K562 (cell line): Measurements from ENCODE around the gene MRI1. TPM values are rescaled to one million over a fixed set of nuclear protein-coding genes. Genes with fewer than 3 reads are reported as not detected.

ENCODE experiments used
- ATAC-seq: fragments of 200-7000 bp; cut with Tn5 transposase; 3 replicates; pipeline ENCODE4 v1.9.1; 2020; ENCODE audit warnings: moderate library complexity
- BruUV-seq: library from RNA; stranded (reverse); fragments of 400-500 nt; replicated peaks from 2 replicates; lab custom pipeline; 2021; lab: Mats Ljungman, UMichigan
- CTCF ChIA-PET: fragments of 300-600 bp; formaldehyde crosslinking; extraction: SDS; loops from one replicate; lab custom pipeline; 2021; ENCODE audit warnings: low intra/inter-chr PET ratio; lab: Yijun Ruan, JAX
- POLR2A ChIA-PET: fragments of 300-600, 350-650 bp; sonication (Branson Sonifier 250); formaldehyde crosslinking; extraction: SDS; loops from one replicate; lab custom pipeline; 2021; ENCODE audit warnings: antibody characterized with exemption, inconsistent platforms; lab: Yijun Ruan, JAX
- DNase-seq, 4 experiments: peaks; one replicate each; pipeline versions ENCODE4 v3.0.0 to v3.0.0-alpha.2; 2011 to 2018; ENCODE audit warnings: low spot score in 3 of 4, mixed read lengths in 3 of 4; ENCODE audit errors: extremely low read depth in 1 of 4
- FAIRE-seq: peaks from 2 replicates; lab custom pipeline; 2011; peaks lifted over from hg19 to GRCh38; lab: Jason Lieb, UNC
- H2AFZ ChIP-seq: 2 replicates; pipeline ENCODE4 v1.6.0; 2011; ENCODE audit warnings: low read depth, low read length, control low read depth, inconsistent platforms
- H3K27ac ChIP-seq: fragments of 200-600 bp; 3 replicates; pipeline ENCODE4 v1.8.0; 2011; ENCODE audit warnings: low read depth, mild to moderate bottlenecking, control low read depth, inconsistent platforms, low read length, moderate library complexity, mixed read lengths; ENCODE audit errors: extremely low read depth
- H3K27me3 ChIP-seq, 2 experiments: fragments of 300-600 bp in 1 of 2; 2 replicates in 1 of 2; 3 replicates in 1 of 2; pipeline versions ENCODE4 v1.6.0 to v1.8.0; 2011; ENCODE audit warnings: inconsistent platforms in 2 of 2, low read length in 2 of 2, mild to moderate bottlenecking in 1 of 2, mixed read lengths in 1 of 2, moderate library complexity in 1 of 2; ENCODE audit not compliant: control insufficient read depth in 2 of 2, insufficient read depth in 2 of 2
- H3K36me3 ChIP-seq: fragments of 300-600 bp; 3 replicates; pipeline ENCODE4 v1.8.0; 2011; ENCODE audit warnings: mild to moderate bottlenecking, low read length, inconsistent platforms; ENCODE audit not compliant: control insufficient read depth, insufficient read depth
- H3K4me1 ChIP-seq, 2 experiments: fragments of 200-600 bp in 1 of 2; replicated peaks in 1 of 2; 2 replicates in 1 of 2; 3 replicates in 1 of 2; pipeline versions ENCODE4 v1.5.1 to v1.8.0; 2011; ENCODE audit warnings: inconsistent platforms in 2 of 2, low read length in 2 of 2, mild to moderate bottlenecking in 1 of 2, mixed read lengths in 1 of 2, moderate library complexity in 1 of 2; ENCODE audit not compliant: control insufficient read depth in 2 of 2, insufficient read depth in 2 of 2
- H3K4me2 ChIP-seq: 2 replicates; pipeline ENCODE4 v1.6.1; 2011; ENCODE audit warnings: low read length, control low read depth, inconsistent platforms, mixed read lengths; ENCODE audit not compliant: insufficient read depth
- H3K4me3 ChIP-seq: fragments of 200-600 bp; sonication (generic), shearing (Covaris generic); 2 replicates; pipeline ENCODE4 v1.5.1; 2016; ENCODE audit warnings: control low read depth, inconsistent platforms
- H3K79me2 ChIP-seq: fragments of 200-600 bp; 3 replicates; pipeline ENCODE4 v1.8.0; 2011; ENCODE audit warnings: low read length, inconsistent platforms; ENCODE audit not compliant: control insufficient read depth, insufficient read depth
- H3K9ac ChIP-seq, 2 experiments: 2 replicates each; pipeline versions ENCODE4 v1.6.0 to v1.6.1; 2011; ENCODE audit warnings: low read depth in 2 of 2, low read length in 2 of 2, control low read depth in 1 of 2, inconsistent platforms in 1 of 2, mild to moderate bottlenecking in 1 of 2, mixed read lengths in 1 of 2; ENCODE audit not compliant: insufficient read depth in 1 of 2
- H3K9me1 ChIP-seq: one replicate; pipeline ENCODE4 v1.6.0; 2011; ENCODE audit warnings: inconsistent platforms, mild to moderate bottlenecking, low read length, moderate library complexity; ENCODE audit not compliant: control insufficient read depth, insufficient read depth
- H3K9me3 ChIP-seq: replicated peaks from 2 replicates; pipeline ENCODE4 v1.5.1; 2011; ENCODE audit warnings: low read depth, low read length, inconsistent platforms; ENCODE audit not compliant: control insufficient read depth, insufficient read depth
- H4K20me1 ChIP-seq: replicated peaks from 2 replicates; pipeline ENCODE4 v1.6.1; 2011; ENCODE audit warnings: low read length, inconsistent platforms, mixed read lengths; ENCODE audit not compliant: control insufficient read depth, insufficient read depth
- ADNP ChIP-seq: fragments of 200-800 bp; sonication (Bioruptor generic); IDR thresholded peaks from 2 replicates; pipeline ENCODE4 v1.6.1; 2016; ENCODE audit warnings: missing genetic modification characterization, missing compliant biosample characterization
- CREBBP ChIP-seq: IDR thresholded peaks from one replicate; pipeline ENCODE4 v1.6.1; 2012; ENCODE audit warnings: low read depth, mild to moderate bottlenecking, control low read depth, inconsistent platforms, low read length
- DDX20 ChIP-seq: fragments of 450-650 bp; IDR thresholded peaks from 2 replicates; pipeline ENCODE4 v1.6.1; 2016; ENCODE audit warnings: missing genetic modification characterization, low read depth, mild to moderate bottlenecking, missing compliant biosample characterization, moderate library complexity
- GTF2F1 ChIP-seq: IDR thresholded peaks from 2 replicates; pipeline ENCODE4 v1.6.1; 2011; ENCODE audit warnings: low read depth, low read length, improper control_type of control experiment
- HMG20A ChIP-seq: fragments of 450-650 bp; formaldehyde crosslinking; conservative IDR thresholded peaks from 2 replicates; pipeline ENCODE4 v1.4.0; 2020; ENCODE audit warnings: mild to moderate bottlenecking, mixed read lengths
- NCOA4 ChIP-seq: fragments of 450-650 bp; IDR thresholded peaks from 2 replicates; pipeline ENCODE4 v1.6.1; 2018; ENCODE audit warnings: mild to moderate bottlenecking; ENCODE audit not compliant: partially characterized antibody
- PHTF2 ChIP-seq: fragments of 250-450 bp; sonication (Bioruptor Pico); IDR thresholded peaks from 2 replicates; pipeline ENCODE4 v1.5.0; 2021; ENCODE audit warnings: mild to moderate bottlenecking
- POLR2A ChIP-seq: fragments of 450-650 bp; conservative IDR thresholded peaks from 2 replicates; pipeline ENCODE4 v1.6.1; 2016
- PPARD ChIP-seq: fragments of 250-450 bp; sonication (Bioruptor Pico); IDR thresholded peaks from 2 replicates; pipeline ENCODE4 v1.8.0; 2022; ENCODE audit warnings: inconsistent platforms, mild to moderate bottlenecking, moderate library complexity
- RNF219 ChIP-seq: fragments of 250-450 bp; sonication (Bioruptor Pico); IDR thresholded peaks from 2 replicates; pipeline ENCODE4 v1.5.0; 2022; ENCODE audit warnings: mild to moderate bottlenecking
- SRF ChIP-seq, 2 experiments: fragments of 250-450, 450-650 bp in 1 of 2; sonication (Bioruptor Pico) in 1 of 2; sonication (generic) in 1 of 2; formaldehyde crosslinking; IDR thresholded peaks; 2 replicates each; pipeline versions ENCODE4 v1.5.0 to v1.5.1; 2020 to 2022; ENCODE audit warnings: mild to moderate bottlenecking in 1 of 2, missing genetic modification reagents in 1 of 2
- ZNF224 ChIP-seq: sonication (generic); formaldehyde crosslinking; IDR thresholded peaks from 2 replicates; pipeline ENCODE4 v1.8.0; 2022; ENCODE audit warnings: mild to moderate bottlenecking, missing genetic modification reagents
- ZNF232 ChIP-seq: sonication (generic); formaldehyde crosslinking; IDR thresholded peaks from 2 replicates; pipeline ENCODE4 v1.8.0; 2022; ENCODE audit warnings: mild to moderate bottlenecking, missing genetic modification reagents
- ZNF551 ChIP-seq: fragments of 250-450 bp; sonication (Bioruptor Pico); IDR thresholded peaks from 2 replicates; pipeline ENCODE4 v1.5.0; 2021; ENCODE audit warnings: mild to moderate bottlenecking, moderate library complexity
- WGBS: fragments of 100-300 bp; shearing (Covaris generic); methylation state at CpG from one replicate; pipeline ENCODE4 v1.1.6; 2016; ENCODE audit warnings: low coverage, mixed read lengths; ENCODE audit not compliant: insufficient coverage; ENCODE audit errors: missing lambda C conversion rate; 5-methylcytosine and 5-hydroxymethylcytosine counted together
- in situ Hi-C: fragments of 300-500 bp; cut with MboI; formaldehyde crosslinking; loops from 4 replicates; pipeline ENCODE4 v1.15.0; 2018; ENCODE audit warnings: inconsistent platforms, mixed read lengths
- intact Hi-C: fragments of 100-400 bp; cut with micrococcal nuclease; formaldehyde crosslinking; loops from 2 replicates; pipeline ENCODE4 v1.14.2; 2022
- polyA plus RNA-seq, 8 experiments: library from polyadenylated mRNA; depleted of rRNA in 4 of 8; stranded (reverse) in 5 of 8; unstranded in 3 of 8; fragments of >200 nt; fragmentation: Nextera tagmentation in 2 of 8; fragmentation: Illumina TruSeq in 1 of 8; extraction: Ambion mirVana in 2 of 8; extraction: Trizol in 1 of 8; gene quantifications; 2 replicates each; pipeline versions ENCODE4 v1.2.1 to v1.2.3, GENCODE V29; 2011 to 2014; ENCODE audit warnings: inconsistent platforms in 1 of 8, missing spikeins in 1 of 8
- total RNA-seq, 7 experiments: library from RNA; depleted of rRNA in 6 of 7; stranded (reverse); fragments of >200 nt in 6 of 7; fragmentation: Illumina TruSeq in 2 of 7; extraction: Trizol in 2 of 7; gene quantifications; 2 replicates each; pipeline versions ENCODE4 v1.2.1 to v1.2.3, GENCODE V29; 2011 to 2021; ENCODE audit warnings: low replicate concordance in 1 of 7

The MRI1 gene
- total and polyA plus RNA-seq, 9 of the 15 experiments (the other 6 are each of a cell fraction or from before 2014, with no cell fraction given) = 5.5 to 57.4 (median 28.2) TPM

- H3K36me3 ChIP-seq = no peaks in the 10 kb centered on the region
- H4K20me1 ChIP-seq = no peaks in the 10 kb centered on the region
- no TSS peak for BruUV-seq
- no peaks in the 10 kb centered on the region for H3K79me2 ChIP-seq
- no peaks in the 10 kb centered on the region for H3K9me3 ChIP-seq
- DNase-seq = no peak
- FAIRE-seq = no peak
- H3K27ac ChIP-seq = no peak overlapping the region
- no peak overlapping the region for H3K4me2 ChIP-seq
- peaks cover 9 to 14% of the 10 kb centered on the region in 2 experiments; a peak in 2 of 5 replicates for H3K27me3 ChIP-seq
- no peak for ATAC-seq
- H3K9ac ChIP-seq = no peak overlapping the region
- ChIA-PET CTCF (no interaction called here), POLR2A (interaction anchor here (0.6 kb wide), 1 partner anchor 348 kb away, joined by 3 read pairs; no protein-coding TSS in a partner anchor)
- no peak overlapping the region for H3K4me3 ChIP-seq
- no peaks in the 10 kb centered on the region for H3K4me1 ChIP-seq
- intact Hi-C loops (no loop called here), in situ Hi-C loops (loop anchor here (5.0 kb wide), 1 partner anchor 116 kb away; no protein-coding TSS in a partner anchor)
- no peak overlapping the region for H2AFZ ChIP-seq
- WGBS = 21% methylated on average over 5 of the region's 5 CpGs
- no peak for TF ChIP-seq DDX20 (tag)
- no peak for TF ChIP-seq GTF2F1
- no peak for TF ChIP-seq POLR2A
- TF ChIP-seq NCOA4 = no peak
- no peak for TF ChIP-seq SRF (CRISPR knock-in tag; IDR thresholded peaks at IDR 0.05)
- no peak for TF ChIP-seq ZNF224 (CRISPR knock-in tag)
- TF ChIP-seq PHTF2 (CRISPR knock-in tag) = no peak
- no peak for TF ChIP-seq ZNF551 (CRISPR knock-in tag)
- no peak for TF ChIP-seq PPARD (CRISPR knock-in tag)
- TF ChIP-seq ADNP (tag) = no peak
- TF ChIP-seq RNF219 (CRISPR knock-in tag) = no peak
- TF ChIP-seq ZNF232 (CRISPR knock-in tag) = no peak
- no peak for TF ChIP-seq HMG20A
- no peak for TF ChIP-seq CREBBP
- H3K9me1 ChIP-seq = no peaks in the 10 kb centered on the region
Measured at GRCh38 chr19:13723206-13723605, 41.1 kb upstream of the MRI1 start.
